Breast epithelium (tissue), 3 donors: ENCODE measurements around the gene ZHX3.
"Not testable (repeated sequence)": the region's sequence is repeated elsewhere in the genome, so short reads cannot be mapped to it uniquely, and the experiment has no call there.

Experiments
- POLR2A ChIP-seq: fragments of 450-650 bp; IDR thresholded peaks from one replicate; pipeline ENCODE4 v1.6.1; 2016; ENCODE audit warnings: antibody characterized with exemption, mild to moderate bottlenecking, moderate library complexity
- POLR2AphosphoS5 ChIP-seq, 3 donors: sonication (generic); formaldehyde crosslinking; IDR thresholded peaks; one replicate each; pipeline ENCODE4 v1.6.1; 2017; ENCODE audit warnings: antibody characterized with exemption in 3 of 3
- TF ChIP-seq, protein P1 (sequence below), 3 donors: fragments of 450-650 bp; IDR thresholded peaks; one replicate each; pipeline ENCODE4 v1.5.1; 2016 to 2017; ENCODE audit warnings: antibody characterized with exemption in 3 of 3, mild to moderate bottlenecking in 3 of 3, moderate library complexity in 3 of 3

DNA sequence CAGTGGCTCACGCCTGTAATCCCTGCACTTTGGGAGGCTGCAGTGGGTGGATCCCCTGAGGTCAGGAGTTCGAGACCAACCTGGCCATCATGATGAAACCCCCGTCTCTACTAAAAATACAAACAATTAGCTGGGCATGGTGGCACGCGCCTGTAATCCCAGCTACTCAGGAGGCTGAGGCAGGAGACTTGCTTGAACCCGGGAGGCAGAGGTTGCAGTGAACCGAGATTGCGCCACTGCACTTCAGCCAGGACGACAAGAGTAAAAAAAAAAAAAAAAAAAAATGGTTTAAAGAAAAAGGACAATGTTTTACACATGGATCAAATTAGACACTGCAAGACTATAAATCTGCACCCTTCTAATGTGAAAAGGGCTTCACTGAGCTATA, 185.1 kb downstream of the ZHX3 start:
- TF ChIP-seq, protein P1, sequence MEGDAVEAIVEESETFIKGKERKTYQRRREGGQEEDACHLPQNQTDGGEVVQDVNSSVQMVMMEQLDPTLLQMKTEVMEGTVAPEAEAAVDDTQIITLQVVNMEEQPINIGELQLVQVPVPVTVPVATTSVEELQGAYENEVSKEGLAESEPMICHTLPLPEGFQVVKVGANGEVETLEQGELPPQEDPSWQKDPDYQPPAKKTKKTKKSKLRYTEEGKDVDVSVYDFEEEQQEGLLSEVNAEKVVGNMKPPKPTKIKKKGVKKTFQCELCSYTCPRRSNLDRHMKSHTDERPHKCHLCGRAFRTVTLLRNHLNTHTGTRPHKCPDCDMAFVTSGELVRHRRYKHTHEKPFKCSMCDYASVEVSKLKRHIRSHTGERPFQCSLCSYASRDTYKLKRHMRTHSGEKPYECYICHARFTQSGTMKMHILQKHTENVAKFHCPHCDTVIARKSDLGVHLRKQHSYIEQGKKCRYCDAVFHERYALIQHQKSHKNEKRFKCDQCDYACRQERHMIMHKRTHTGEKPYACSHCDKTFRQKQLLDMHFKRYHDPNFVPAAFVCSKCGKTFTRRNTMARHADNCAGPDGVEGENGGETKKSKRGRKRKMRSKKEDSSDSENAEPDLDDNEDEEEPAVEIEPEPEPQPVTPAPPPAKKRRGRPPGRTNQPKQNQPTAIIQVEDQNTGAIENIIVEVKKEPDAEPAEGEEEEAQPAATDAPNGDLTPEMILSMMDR (IDR thresholded peaks at IDR 0.05) = not testable (repeated sequence)
- TF ChIP-seq POLR2AphosphoS5 (IDR thresholded peaks at IDR 0.05); POLR2A: not testable (repeated sequence)
